GM21381 (cell line): ENCODE results near the gene SFT2D1.
A peak's percentile ranks its signal among the peaks of the same experiment; 100 is the strongest.
"Not testable (repeated sequence)": the region's sequence is repeated elsewhere in the genome, so short reads cannot be mapped to it uniquely, and the experiment has no call there.

Source experiments
- ATAC-seq: cut with Tn5 transposase; IDR thresholded peaks from one replicate; pipeline ENCODE4 v1.9.1; 2021; ENCODE audit warnings: mild to moderate bottlenecking, moderate library complexity; ENCODE audit not compliant: unreplicated experiment

Gene SFT2D1

DNA sequence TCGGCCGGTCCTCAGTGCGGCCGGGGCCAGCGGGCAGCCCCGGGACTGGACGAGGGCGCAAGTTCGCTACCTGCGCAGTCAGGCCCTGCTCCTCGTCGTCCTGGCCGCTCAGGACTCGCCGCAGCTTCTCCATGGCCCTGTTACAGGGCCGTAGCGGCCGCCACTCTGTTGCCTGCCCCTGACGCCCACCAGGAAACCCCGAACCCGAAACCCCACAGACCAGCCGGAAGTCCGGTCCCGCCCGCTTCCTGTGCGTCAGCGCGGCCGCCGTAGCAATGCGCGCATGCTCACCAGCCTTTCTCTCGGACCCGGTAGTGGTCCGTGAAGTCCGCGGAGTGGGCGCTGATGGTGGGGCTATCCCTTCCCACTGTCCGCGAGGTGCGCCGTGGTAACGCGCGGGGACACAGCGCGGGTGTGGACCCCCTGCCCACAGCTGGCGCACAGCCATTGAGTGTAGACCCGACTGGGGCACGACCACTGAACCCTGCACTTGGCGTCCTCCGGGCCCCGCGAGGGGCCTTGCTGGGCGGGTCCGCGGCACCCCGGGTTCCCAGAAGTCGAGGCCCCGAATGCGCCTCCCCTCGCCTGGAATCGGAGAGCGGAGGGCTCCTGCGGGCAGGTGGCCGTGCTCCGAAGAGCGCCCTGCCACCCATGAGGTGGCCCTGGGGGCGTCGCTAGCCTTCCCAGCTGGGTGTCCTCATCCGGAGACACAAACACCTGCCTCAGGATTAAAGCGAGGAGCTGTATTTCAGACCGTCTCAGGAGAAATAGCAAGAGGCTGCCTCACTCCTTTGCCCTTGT, at the start of gene SFT2D1:
Gene SFT2D1, minus strand, starts transcription at position 197 of the 801 bp plus-strand sequence. Its CDS starts 64 bp downstream, at position 133.
- ATAC-seq, result peak; percentile 93

GRCh38 chr6:166389119-166389518, 46.8 kb upstream of the SFT2D1 start:
- no peak for ATAC-seq

- ATAC-seq, result no peak
Measured at GRCh38 chr6:166388290-166389004, 46.1 kb upstream of the SFT2D1 start.

- ATAC-seq, result no peak
Measured at GRCh38 chr6:166387642-166388289, 45.4 kb upstream of the SFT2D1 start.

- not testable (repeated sequence) for ATAC-seq
Measured at GRCh38 chr6:166387098-166387497, 44.8 kb upstream of the SFT2D1 start.

- no peak for ATAC-seq
Measured at GRCh38 chr6:166386111-166386510, 43.8 kb upstream of the SFT2D1 start.

DNA sequence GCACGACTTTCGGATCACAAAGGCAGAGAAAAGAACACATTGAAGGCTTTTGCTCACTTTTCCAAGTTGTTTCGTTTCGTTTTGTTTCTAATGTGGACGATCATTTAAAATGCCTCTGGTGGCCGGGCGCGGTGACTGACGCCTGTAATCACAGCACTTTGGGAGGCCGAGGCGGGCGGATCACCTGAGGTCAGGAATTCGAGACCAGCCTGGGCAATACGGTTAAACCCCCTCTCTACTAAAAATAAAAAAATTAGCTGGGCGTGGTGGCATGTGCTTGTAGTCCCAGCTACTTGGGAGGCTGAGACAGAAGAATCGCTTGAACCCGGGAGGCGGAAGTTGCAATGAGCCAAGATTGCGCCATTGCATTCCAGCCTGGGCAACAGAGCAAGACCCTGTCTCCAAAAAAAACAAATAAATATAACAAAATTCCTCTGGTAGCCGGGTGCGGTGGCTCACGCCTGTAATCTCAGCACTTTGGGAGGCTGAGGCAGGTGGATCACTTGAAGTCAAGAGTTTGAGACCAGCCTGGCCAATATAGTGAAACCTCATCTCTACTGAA, 41.5 kb upstream of the SFT2D1 start:
- ATAC-seq, result not testable (repeated sequence)

DNA sequence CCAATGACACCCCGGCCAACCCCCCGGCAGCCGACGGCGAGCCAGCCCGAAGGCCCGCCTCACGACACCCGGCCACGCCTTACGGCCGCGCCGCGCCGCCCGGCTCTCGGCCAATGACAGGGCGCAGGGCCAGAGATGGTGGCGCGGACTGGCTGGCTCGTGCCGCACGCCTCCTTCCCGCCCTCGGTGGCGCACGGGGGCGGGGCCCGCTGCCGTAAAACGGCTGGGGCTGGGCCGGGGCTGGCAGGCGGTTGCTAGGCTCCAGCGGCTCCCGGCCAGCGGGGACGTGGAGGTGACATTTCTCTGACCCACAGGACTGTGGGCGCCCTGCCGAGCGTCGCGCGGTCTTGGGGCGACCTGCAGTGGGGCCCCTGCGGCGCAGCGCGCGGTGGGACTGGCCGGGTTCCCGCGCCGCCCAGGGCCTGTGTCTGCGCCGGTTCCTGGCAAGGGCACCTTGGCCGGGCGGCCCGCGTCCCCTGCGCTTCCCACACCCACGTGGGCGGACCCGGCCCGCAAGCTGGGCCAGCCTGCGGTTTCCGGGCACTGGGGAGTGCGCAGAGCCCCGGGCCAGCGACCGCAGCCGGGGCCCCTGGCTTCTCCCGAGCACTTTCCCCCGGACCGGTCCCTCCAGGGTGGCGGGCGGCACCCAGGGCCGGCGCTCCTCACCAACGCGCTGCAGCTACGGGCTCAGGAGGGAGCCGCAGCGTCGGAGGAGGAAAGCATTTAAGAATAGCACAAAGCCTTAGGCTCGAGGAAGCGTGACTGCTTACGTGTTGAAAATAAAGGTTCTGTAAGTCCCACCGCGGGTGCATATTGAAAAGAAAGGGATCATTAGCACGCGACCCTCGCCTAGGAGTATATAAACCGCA, 40.8 kb upstream of the SFT2D1 start, which contains the start of gene MPC1:
Gene MPC1, minus strand, starts transcription at position 8 of the 869 bp plus-strand sequence. CDS start 64 bp downstream, outside the sequence.
- ATAC-seq, result peak; percentile 87

DNA sequence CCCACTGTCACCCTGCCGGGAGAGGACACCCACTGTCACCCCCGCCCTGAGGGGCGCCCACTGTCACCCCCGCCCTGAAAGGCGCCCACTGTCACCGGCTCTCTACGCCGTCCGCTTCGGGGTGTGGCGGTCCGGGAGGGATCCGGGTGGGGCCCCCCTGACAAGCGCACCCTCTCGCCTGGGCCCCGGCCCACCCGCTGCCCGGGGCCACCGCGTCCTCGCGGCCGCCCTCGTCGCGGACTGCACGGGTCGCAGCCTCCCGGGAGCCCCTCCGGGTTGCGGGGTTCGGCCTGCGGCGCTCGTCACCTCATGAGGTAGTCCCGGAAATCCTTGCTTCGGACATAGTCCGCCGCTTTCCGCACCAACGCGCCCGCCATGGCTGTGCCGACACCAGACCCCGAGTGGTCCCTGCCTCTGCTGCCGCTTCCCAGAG, 40.2 kb upstream of the SFT2D1 start:
- ATAC-seq, result peak; percentile 8

DNA sequence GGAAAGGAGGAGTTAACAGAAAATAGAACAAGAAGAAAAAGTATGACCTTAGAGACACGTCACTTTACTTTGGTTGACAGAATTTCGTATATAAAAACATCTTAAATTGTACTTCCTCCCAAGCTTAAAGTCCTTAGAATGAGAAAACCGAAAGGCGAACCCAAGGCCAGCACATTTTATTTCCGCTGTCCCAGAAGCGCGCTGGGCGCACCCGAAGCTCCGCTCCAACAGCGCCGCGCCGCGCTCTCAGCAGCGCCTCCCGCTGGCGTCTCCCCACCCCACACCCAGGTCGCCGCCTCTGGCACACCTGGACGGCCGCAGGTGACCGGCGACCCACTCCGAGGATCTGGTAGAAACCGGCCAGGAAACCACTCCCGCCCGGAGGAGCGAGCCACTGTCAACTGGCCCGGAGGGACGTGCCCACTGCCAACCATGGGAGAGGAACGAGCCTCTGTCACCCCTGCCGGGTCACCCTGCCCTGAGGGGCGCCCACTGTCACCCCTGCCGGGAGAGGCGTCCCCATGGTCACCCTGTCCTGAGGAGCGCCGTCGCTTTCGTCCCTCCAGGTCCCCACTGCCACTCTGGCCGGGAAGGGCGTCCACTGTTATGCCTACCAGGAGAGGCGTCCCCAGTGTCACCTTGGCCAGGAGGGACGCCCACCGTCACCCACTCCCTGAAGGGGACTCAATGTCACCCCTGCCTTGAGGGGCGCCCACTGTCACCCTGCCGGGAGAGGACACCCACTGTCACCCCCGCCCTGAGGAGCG, 39.6 kb upstream of the SFT2D1 start:
- peak; percentile 47 for ATAC-seq

- no peak for ATAC-seq
Measured at GRCh38 chr6:166381381-166381732, 39.0 kb upstream of the SFT2D1 start.

DNA sequence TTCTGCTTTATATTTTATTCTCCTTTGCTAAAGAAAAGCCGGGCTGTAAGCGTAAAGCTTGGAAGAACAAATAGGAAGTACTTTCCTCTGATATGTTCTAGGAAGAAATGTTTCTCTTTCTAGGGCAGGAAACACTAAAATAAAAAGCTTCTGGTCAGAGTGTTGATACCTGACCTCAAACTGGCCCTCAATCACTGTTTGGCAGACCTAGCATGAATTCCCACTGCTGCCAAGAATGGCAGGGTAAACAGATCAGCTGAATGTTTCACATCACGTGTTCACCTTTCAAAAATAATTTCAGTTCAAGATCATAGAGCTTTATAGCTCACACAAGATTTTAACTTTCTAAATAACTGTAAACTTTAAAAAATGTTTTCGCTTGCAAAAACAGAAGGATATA, 37.5 kb upstream of the SFT2D1 start:
- no peak for ATAC-seq

- no peak for ATAC-seq
Measured at GRCh38 chr6:166379103-166379586, 36.8 kb upstream of the SFT2D1 start.

- no peak for ATAC-seq
Measured at GRCh38 chr6:166377721-166378120, 35.4 kb upstream of the SFT2D1 start.

GRCh38 chr6:166375013-166375412, 32.7 kb upstream of the SFT2D1 start:
- no peak for ATAC-seq

DNA sequence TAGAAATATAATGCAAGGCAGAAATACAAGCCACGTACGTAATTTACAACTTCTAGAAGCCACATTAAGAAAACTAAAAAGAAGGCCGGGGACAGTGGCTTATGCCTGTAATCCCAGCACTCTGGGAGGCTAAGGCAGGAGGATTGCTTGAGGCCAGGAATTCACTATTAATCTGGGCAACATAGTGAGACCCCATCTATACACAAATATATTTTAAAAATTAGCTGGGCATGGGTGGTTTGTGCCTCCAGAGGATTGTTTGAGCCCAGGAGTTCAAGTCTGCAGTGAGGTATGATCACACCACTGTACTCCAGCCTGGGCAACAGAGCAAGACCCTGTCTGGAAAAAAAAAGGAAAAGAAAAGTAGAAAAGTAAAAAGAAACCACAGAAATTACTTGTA, 28.1 kb upstream of the SFT2D1 start:
- no peak for ATAC-seq

- no peak for ATAC-seq
Measured at GRCh38 chr6:166369782-166370181, 27.4 kb upstream of the SFT2D1 start.

DNA sequence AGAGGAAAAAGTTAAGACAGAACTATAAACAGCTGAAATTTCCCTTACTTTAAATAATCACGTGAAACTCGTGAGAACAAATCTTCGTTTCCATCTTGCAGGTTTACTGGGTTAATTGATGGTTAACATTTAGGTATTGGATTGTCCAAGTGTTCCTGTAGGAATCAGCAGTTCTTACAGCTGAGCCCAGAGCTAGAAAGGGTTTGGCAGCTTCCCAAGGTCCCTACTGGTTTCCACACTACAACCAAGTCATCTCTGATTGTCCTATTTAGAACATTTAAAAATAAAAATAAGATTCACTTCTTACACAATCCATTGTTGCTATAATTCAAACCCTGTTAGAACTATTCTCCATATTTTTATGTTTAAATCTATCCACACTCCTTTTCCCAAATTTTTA, 24.6 kb upstream of the SFT2D1 start:
- ATAC-seq, result no peak

- ATAC-seq, result no peak
Measured at GRCh38 chr6:166365806-166366205, 23.5 kb upstream of the SFT2D1 start.
